ENCODE data around the gene ALDH1A2.
"Not testable (repeated sequence)": the region's sequence is repeated elsewhere in the genome, so short reads cannot be mapped to it uniquely, and the experiment has no call there.

ALDH1A2 gene

GRCh38 chr15:58066042-58066867 lies 744 bp upstream of the ALDH1A2 start:
- peak; percentile 56 for DNase-seq

DNA sequence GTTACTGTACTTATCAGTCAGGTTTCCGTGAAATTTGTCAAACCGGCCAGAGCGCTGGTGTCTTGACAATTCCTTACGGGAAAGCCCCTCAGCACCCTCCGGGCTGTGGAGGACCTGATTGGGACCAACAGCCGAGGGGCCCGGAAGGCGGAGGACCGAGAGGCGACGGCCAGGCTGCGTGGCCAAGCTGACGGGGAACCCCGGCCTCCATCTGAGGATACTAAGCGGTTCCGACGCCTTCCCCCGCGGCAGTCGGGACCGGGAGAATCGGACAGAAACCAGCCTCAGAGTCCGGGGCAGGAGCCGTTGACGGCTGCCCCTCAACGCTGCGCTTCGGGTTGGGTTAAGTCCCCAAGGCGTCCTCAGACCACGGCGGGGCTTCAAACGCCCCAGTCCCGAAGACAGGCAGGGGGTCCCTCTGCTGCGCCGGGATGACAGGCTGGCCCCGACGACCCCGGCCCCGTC lies 499 bp downstream of the ALDH1A2 start:
- DNase-seq, result no peak

DNA sequence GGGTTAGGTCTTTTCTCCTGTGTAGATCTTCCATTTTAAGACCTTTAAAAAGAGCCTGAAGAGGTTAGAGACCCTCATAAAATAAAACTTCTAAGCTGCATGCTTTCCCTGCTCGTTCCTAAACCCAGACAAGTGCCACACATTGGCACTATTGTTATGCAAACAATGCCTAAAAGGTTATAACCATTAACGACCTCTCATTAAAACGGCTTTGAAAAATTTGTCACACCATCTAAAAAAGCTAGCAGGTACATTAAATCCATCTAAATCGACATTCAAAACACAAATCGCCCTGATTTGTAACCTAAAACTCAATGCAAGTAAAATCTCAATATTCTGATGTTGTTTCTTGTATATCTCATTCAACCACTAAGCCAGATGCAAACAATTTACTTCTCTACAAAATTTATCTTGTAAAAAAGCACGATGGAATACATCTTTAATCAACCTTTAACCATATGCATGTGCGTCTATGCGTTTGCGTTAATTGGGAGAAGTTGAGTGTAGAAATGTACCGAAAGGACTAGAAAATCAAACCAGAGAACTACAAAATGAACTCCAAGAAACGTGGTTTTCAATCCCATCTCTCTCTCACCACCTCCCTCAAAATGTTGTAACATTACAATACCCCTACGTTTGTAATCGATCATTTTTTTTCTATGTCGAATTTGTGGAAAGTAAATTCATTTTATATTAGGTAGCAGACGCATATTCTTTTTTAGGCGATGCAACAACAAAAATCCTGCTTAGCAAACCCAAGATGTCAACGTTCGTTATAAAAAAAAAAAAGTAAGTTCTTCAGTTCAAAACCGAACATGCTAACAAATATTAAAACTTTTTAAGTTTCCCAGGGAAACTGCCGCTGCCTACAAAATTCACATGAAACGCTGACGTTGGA lies 1.2 kb downstream of the ALDH1A2 start:
- no peak for DNase-seq

DNA sequence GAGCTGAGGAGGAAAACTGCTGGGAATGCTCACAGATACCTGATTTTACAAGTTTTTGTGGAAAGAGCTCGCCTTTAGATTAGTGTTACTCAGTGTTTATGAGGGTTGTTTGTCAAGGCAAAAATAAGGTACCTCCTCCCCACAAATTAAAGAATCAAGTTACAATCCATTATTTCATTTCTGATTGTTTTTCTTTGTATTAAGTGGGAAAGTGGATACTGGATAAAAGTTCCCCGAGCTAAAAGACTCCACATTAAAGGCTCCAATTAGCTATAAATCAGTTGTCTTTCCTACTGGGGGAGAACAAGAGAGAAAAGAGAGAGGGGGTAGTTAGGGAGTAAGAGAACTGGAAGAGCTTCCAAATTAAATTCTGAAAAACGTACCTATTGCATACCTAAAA lies 1.9 kb downstream of the ALDH1A2 start:
- no peak for DNase-seq

DNA sequence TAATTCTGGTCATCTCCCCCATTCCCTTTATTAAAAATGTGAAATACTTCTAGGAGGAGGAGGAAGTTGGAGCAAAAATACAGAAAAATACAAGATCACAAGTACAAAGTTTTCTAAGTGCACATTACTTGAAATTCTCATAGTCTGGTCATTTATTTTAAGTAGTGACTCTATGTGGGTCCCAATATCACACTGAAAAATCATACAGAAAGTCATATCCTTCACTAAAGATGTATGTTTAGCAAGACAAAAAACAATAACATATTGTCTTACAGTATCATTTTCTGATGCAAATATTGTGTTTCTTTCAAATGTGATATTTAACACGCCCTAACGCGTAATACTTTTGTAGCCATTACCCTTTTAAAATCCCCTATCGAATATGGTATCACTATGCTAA lies 2.5 kb downstream of the ALDH1A2 start:
- no peak for DNase-seq

- DNase-seq, result no peak
Observed at GRCh38 chr15:58062175-58062574, 3.3 kb downstream of the ALDH1A2 start.

- DNase-seq, result no peak
Observed at GRCh38 chr15:58060575-58060974, 4.9 kb downstream of the ALDH1A2 start.

DNA sequence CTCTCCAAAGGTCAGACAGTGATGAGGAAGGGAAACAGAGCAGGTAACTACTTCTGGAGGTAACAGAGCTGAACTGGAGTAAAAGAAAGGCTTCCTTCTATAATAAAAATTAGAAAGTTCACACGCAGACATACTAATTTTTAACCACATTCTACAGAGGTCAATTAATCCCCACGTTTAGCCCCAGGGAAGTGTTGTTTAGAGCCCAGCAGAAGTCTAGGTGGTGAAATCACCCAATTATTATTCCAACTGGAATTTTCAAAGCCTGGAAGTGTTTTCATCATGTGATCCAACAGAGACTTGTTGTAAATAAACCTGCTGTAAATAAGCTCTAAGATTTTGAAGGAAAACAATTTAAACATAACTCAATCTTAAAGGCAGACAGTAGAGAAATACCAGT lies 6.8 kb downstream of the ALDH1A2 start:
- no peak for DNase-seq

GRCh38 chr15:58058073-58058472 lies 7.4 kb downstream of the ALDH1A2 start:
- no peak for DNase-seq

DNA sequence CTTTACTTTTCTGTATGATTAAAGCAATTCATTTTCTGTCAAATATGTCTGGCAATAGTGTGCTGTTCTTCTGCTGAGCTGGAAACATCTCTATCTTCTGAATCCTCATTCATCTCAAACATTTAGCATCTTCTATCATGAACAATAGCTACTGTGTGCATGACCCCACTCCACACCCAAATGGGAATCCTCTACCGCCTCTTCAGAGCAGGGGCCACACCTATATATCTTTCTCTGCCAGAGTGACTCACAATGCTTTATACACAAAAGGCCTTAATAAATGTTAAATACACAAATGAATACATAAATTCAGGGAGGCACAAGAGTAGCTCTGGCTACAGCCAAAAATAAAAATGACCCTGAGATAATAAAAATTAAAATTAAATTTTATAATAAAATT lies 8.0 kb downstream of the ALDH1A2 start:
- no peak for DNase-seq

GRCh38 chr15:58056015-58056414 lies 9.5 kb downstream of the ALDH1A2 start:
- DNase-seq, result no peak

DNA sequence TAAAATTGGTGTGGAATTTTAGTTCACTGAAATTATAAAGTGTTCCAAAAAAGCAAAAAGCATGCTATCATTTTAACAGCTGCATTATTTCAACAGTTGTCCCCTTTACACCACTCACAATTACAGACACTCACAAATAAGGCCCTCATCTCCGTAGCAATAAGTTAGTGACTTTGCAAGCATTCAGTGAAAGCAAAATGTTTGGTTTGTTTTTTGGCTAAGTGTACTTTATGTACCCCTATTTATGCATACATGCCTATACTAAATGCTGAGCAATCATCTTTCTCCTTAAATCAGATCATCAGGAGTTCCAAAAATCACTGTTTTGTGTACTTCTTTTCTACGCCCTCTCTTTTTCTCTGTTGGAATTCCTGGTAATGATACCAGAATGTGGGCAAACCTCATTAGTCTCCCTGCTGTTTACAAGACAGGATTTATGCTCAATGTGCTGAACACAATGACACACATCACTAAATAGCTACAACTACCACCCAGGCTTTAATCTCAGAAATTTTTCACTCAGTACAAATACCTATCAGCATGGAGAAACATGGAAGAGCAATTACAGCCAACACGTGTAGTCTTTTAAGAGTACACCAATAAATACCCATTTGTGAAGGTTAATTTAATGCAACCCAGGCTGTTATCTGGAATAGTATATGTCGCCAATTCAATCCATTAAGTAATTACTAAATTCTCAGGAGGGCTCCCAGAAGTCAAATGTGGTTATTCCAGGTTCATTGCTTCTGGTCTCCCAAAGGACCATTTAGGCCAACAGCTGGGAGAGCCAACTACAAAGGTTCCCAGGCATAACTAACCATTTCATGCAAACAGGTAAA lies 12.0 kb downstream of the ALDH1A2 start:
- DNase-seq, result no peak

DNA sequence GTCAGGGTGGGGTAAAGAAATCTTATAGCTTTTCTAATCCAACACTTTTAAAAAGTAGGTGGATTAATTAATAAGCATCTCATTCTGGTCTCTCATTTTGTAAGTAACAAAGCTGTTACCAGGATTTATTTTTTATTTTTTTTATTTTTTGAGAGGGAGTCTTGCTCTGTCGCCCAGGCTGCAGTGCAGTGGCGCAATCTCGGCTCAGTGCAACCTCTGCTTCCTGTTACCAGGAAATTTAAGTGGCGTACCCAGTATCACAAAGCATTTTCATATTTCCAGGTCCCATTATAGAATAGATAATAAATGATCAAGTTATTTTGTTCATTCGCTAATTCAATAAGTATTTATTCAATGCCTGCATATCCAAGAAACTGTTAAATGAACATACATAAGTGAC lies 13.2 kb downstream of the ALDH1A2 start:
- DNase-seq, result no peak

GRCh38 chr15:58049520-58050227 lies 15.8 kb downstream of the ALDH1A2 start:
- DNase-seq, result no peak

GRCh38 chr15:58048261-58048660 lies 17.2 kb downstream of the ALDH1A2 start:
- no peak for DNase-seq

- DNase-seq, result no peak
Observed at GRCh38 chr15:58047149-58047548, 18.4 kb downstream of the ALDH1A2 start.

DNA sequence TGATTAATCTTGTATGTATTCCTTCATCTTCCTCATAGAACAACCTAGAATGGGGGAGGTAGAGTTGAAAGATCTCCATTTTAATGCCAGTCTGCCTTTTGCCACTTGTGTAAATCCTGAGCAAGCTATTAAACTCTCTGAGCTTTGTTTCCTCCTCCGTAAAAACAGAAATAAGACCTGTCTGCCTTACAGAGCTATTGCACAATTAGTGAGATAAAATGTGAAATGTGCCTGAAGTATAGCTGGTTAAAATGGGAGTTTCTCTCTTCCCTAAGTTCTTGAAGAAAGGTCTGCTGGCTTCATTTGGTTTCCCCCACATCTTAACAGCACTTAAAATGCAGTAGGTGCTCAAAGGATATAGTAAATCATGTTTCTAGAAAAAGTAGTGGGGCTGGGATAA lies 19.0 kb downstream of the ALDH1A2 start:
- DNase-seq, result no peak

- DNase-seq, result not testable (repeated sequence)
Observed at GRCh38 chr15:58045376-58045775, 20.1 kb downstream of the ALDH1A2 start.

GRCh38 chr15:58044551-58044950 lies 21.0 kb downstream of the ALDH1A2 start:
- no peak for DNase-seq

- no peak for DNase-seq
Observed at GRCh38 chr15:58043192-58043903, 22.2 kb downstream of the ALDH1A2 start.

- no peak for DNase-seq
Observed at GRCh38 chr15:58042006-58042405, 23.5 kb downstream of the ALDH1A2 start.

DNA sequence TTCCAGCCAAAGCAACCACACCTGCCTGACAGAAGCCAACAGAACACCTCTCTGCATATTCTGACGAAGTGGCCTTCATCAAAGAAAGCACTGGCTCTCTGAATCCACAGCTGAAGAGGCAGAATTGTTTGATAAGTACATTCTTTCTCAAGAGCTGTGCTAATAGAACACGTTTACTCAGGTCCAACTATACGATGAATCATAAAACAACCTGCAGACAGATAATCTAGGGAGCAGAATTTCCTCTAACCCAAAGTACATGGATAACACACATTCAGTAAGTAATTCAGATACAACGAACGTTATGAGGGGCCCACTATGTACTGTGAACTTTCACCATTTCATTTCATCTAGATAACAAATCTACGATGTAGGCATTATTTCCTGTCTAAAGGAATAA lies 25.4 kb downstream of the ALDH1A2 start:
- DNase-seq, result no peak
